Esophagus squamous epithelium (tissue), 4 donors: ENCODE data around the gene TFEC.

Experiments used
- POLR2A ChIP-seq, 4 donors: fragments of 450-650 bp; IDR thresholded peaks; one replicate each; pipeline ENCODE4 v1.6.1; 2017; ENCODE audit warnings: antibody characterized with exemption in 4 of 4, mild to moderate bottlenecking in 4 of 4, moderate library complexity in 3 of 4
- TF ChIP-seq, protein P1 (sequence below), 6 experiments: fragments of 450-650 bp in 4 of 6; fragments of 200-600 bp in 2 of 6; sonication (generic) in 2 of 6; IDR thresholded peaks; one replicate each; pipeline ENCODE4 v1.5.1; 2016 to 2019; ENCODE audit warnings: antibody characterized with exemption in 6 of 6, mild to moderate bottlenecking in 4 of 6, moderate library complexity in 4 of 6

- TF ChIP-seq, protein P1, sequence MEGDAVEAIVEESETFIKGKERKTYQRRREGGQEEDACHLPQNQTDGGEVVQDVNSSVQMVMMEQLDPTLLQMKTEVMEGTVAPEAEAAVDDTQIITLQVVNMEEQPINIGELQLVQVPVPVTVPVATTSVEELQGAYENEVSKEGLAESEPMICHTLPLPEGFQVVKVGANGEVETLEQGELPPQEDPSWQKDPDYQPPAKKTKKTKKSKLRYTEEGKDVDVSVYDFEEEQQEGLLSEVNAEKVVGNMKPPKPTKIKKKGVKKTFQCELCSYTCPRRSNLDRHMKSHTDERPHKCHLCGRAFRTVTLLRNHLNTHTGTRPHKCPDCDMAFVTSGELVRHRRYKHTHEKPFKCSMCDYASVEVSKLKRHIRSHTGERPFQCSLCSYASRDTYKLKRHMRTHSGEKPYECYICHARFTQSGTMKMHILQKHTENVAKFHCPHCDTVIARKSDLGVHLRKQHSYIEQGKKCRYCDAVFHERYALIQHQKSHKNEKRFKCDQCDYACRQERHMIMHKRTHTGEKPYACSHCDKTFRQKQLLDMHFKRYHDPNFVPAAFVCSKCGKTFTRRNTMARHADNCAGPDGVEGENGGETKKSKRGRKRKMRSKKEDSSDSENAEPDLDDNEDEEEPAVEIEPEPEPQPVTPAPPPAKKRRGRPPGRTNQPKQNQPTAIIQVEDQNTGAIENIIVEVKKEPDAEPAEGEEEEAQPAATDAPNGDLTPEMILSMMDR (IDR thresholded peaks at IDR 0.05) = no peak
- TF ChIP-seq POLR2A (IDR thresholded peaks at IDR 0.05) = no peak
Observed at GRCh38 chr7:115997221-115997620, 33.3 kb downstream of the TFEC start.
